ENCODE results near the gene SDK1. TPM values are rescaled to one million over a fixed set of nuclear protein-coding genes. Genes with fewer than 3 reads are reported as not detected.

The SDK1 gene
- total RNA-seq, 1 donor from 2014 or later: 0.34 TPM

DNA sequence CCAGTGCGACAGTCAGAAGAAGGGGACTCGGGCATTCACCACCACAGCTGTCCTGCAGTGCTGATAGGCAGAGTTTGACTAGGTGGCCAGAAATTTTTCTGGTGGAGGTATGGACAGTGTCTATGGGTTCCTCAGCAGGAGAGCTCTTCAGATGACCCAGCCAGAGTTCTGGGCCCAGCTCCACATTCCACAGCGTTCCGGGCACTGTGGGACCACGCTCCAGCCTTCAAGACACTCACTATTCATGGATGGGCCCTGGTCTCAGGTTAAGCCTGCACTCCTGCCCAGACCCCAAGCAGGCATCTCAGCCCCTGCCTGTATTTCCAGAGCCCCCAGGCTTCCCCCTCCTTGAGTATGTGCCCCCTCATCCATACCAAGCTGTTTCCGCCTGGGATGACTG lies 884.1 kb downstream of the SDK1 start:
- intact Hi-C loops (cut with micrococcal nuclease): no loop called here

DNA sequence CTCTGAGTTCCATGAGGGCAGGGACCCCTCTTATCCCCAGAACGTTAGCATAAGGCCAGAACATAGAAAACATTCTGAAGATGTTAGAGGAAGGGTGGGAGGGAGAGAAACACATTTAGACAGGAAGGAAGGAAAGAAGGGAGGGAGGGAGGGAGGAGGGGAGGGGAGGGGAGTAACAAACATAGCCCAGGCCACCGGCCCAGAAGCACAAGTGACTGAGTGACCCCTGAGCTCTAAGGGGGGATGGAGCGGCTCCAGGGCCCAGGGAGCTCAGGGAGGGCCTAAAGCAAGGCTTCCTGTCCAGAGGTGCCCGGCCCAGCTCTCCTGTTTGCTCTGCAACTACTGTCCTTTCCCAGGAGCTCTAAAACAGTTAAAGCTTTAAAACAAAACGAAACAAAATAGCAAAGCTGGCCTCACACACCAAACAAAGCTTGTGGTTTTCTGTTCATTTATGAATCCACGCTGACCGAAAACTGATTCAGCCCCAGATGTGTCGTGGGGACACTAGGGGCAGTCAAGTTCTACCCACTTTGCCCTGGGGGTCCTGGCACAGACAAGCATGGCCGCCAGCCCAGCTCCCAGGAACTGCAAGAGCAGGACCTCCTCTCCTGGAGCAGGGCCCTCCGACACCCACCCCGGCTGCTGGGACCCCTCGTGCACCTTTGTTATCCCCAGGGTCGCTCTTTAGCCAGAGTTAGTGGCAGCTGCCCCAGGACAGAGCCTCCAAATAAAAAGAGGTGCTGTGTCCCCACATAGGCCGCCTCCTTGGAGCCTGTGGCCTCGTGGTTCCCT lies 884.9 kb downstream of the SDK1 start:
- intact Hi-C loops (cut with micrococcal nuclease): no loop called here

DNA sequence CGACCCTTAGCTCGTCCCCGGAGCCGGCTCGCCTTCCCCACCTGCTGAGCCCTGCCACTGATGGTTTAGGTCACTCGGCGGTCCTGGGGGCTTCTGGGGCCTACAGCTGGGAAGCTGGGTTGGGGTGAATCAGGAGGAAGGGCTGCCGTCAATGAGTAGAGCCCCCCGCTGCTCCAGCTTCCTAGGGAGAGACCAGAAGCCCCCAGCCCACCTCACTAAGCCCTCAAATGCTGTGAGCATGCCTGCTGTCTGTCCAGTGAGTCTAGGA lies 885.4 kb downstream of the SDK1 start:
- intact Hi-C loops (cut with micrococcal nuclease): no loop called here

DNA sequence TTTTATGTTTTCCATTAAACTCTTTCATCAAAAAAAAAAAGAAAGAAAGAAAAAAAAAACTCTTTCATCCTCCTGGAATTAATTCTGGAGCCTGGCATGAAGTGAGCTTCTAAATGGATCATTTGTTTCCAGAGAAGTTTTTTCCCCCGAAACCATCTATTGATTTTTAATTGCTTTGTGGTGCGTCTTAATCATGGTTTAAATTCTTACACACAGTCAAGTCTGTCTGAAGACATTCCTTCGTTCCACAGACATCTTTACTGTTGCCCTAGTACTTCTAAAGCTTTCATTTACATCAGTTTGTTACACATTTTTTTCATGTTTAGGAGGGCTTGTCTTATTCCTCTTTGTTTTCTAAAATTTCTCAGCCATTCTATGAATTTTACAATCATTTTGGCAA lies 887.6 kb downstream of the SDK1 start:
- intact Hi-C loops (cut with micrococcal nuclease): no loop called here

DNA sequence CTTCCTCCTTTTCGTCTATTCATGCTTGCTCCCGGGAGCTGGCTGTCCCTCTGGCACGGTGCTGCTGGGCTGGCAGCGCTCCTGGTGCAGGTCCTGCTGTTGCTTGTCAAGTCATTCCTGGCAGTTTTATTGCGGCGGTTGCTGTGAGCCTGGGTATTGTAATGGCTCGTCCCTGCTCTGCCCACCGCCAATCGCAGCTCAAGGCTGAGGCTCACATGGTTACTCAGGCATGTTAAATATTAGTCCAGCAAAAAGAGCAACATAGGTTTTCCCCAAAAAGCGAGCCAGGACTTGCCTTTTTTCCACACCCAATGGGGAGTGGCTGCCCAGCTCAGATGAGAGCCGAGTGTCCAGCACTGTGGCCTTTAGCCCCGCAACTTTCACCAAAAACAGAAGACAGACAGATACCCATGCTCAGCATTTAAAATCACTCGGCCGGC lies 888.1 kb downstream of the SDK1 start:
- intact Hi-C loops (cut with micrococcal nuclease): no loop called here

DNA sequence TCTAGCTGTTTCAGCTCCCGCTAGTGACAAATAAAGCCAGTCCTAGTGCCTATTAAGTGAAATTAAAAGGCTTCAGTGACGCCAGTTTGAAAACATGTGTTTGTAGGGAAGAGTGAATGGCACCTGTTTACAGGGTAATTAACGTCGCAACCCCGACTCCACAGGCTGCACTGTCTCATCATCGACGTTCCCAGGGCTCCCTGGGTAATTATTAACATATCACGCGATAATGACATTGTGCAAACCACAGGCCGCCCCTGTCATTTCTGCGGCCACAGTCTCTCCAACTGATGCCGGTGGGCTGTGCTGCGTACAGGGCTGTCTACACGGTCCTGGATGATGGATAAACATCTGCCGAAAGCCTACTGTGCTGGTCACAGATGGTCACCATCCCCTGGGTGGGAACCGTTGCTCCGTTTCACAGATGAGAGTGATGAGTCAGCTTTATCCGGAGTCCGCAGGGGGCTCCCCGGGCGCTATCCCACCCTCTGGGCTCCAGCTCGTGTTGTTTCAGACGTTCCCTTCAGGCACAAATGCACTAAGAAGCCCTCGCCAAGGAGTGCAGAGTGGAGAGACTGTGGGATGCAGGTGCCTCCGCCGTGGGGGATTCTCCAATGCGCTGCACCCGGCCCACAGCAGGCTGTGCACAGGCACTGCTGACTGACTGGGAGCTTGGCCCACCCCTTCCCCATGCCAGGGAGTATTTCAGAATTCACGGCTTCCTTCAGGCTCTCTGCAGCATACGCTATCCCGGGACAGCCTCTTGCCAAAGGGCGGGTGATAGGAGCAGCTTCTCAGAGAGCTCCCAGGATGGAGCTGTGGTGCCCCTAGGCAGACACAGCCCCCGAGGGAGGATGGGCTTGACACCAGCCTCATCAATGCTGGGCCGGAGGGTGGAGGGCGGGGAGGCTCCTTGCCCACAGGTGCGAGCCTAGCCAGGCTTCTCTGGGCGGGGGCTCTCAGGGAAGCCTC lies 889.2 kb downstream of the SDK1 start:
- intact Hi-C loops (cut with micrococcal nuclease): no loop called here

DNA sequence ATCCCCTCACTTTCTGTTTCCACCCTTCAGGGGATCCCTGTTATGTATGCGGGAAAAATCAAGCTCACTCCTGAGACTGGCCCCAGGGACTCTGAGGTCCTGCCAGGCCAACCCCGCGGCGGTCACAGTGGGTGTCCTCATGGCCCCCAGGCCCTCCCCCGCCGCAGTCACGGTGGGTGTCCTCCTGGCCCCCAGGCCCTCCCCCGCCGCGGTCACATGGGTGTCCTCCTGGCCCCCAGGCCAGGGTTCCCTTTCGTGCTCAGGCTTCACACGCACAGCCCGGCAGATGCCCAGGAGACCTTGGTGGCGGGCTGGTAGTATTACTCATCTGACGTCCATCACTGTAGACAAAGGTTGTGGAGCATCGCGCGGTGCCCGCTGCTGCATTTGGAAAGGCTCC lies 890.0 kb downstream of the SDK1 start:
- intact Hi-C loops (cut with micrococcal nuclease): no loop called here

DNA sequence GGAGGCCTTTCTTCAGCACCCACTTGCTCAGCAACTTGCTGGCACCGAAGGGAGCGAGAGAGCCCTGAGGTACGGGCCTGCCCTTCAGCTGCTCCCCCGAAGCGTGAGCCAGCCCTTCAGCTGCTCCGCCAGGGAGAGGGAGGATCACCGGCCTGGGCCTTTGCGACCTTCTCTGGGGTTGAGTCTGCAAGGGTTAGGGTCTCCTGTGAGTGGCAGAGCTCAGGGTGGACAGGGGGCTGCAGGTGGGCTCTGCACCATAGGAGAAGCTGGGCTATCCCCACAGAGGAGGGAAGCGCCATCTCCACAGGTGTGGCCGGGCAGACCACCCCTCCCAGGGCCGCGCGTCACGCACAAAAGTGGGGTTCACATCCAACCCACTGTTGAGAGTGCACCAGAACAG lies 890.5 kb downstream of the SDK1 start:
- intact Hi-C loops (cut with micrococcal nuclease): no loop called here

DNA sequence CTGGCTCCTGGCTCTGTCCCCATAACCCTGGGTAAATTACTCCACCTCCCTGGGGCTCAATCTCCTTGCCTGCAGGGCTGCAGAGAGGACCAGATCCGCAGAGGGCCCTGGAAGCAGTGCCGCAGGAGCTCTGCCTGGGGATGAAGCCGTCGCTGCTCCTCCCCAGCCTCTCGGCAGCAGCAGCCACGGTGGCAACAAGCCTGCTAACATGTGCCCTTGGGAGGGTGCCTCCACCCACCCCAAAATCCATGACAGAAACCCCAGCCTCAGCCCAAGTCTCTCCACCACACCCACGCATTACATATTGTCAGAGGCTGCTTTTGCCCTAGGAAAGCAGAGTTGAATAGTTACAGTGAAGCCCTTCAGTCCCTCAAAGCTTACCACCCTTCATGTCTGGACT lies 894.6 kb downstream of the SDK1 start:
- intact Hi-C loops (cut with micrococcal nuclease): no loop called here

DNA sequence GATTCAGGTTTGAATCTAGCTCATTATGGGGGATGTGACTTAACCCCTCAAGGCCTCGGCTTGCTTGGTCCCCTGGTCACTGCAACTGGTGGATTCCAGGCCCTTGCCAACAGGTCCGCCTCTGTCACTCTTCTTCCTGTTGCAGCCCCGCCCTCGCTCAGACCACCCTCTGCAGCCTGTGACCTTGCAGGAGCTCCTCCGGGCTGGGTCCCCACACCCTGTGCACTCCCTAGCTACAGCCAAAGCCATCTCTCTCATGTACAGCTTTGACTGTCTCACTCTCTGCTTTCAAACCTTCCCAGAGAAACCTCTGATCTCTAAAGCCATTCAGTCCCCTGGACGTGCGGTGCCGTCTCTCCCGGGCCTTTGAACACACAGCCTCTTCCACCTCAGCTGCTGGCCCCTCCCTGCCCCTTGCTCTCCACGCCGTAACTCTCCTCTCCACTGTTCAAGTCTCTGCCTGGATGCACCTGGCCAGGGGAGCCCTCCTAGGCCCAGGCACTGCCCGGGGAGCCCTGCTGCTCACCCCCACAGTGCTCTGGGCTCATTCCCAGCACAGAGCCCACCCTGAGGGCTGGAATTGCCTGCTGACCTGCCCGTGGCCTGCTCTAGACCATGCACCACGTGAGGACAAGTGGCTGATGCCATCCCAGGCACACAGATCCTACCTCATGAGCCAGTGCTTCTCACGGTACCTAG lies 895.2 kb downstream of the SDK1 start:
- intact Hi-C loops (cut with micrococcal nuclease): no loop called here

DNA sequence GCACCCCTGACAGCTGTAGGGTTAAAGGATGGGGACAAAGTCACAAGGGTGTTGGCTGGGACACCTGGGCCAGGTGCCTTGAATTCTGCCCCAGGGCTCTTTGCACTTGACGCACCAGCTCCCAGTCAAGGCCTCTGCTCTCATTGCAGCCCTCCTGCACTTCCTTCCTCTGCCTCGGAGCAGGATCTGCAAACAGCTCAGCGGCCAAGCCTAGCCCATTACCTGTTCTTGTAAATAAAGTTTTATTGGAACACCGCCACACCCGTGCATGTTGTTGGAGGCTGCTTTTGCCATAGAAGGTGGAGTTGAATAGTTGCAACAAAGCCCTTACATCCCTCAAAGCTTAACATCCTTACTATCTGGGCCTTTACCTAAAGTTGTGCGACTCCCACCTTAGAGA lies 897.2 kb downstream of the SDK1 start:
- intact Hi-C loops (cut with micrococcal nuclease): no loop called here

DNA sequence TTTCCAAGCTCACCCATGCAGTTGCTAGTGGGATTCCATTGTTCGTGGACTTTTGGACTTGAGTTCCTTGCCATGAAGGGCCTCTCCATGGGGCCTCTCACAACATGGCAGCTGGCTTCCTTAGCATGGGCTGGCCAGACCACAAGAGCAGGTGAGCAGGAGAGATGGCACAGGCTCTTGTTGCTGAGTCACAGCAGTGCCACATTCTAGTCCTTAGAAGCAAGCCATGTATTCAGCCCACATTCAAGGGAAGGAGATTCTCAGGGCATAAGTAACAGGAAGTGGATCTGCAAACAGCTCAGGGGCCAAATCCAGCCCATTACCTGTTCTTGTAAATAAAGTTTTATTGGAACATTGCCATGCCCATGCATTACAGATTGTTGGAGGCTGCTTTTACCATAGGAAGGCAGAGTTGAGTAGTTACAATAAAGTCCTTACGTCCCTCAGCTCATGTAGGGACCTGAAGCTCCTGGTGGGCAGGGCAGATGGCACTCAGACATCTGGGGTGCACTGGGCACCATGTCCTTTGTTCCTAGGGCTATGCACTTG lies 899.6 kb downstream of the SDK1 start:
- intact Hi-C loops (cut with micrococcal nuclease): no loop called here

DNA sequence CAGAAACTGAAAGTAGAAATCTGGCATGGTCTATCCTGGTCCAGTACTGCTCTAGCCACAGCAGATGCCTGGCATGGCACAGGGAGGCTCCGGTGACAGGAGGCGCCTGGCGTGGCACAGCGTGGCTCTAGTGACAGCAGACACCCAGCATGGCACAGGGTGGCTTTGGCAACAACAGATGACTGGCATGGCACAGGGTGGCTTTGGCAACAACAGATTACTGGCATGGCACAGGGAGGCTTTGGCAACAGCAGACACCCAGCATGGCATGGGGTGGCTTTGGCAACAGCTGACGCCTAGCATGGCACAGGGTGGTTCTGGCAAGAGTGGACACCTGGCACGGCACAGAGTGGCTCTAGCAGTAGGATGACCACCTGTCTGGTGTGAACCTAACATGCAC lies 900.5 kb downstream of the SDK1 start:
- intact Hi-C loops (cut with micrococcal nuclease): no loop called here

DNA sequence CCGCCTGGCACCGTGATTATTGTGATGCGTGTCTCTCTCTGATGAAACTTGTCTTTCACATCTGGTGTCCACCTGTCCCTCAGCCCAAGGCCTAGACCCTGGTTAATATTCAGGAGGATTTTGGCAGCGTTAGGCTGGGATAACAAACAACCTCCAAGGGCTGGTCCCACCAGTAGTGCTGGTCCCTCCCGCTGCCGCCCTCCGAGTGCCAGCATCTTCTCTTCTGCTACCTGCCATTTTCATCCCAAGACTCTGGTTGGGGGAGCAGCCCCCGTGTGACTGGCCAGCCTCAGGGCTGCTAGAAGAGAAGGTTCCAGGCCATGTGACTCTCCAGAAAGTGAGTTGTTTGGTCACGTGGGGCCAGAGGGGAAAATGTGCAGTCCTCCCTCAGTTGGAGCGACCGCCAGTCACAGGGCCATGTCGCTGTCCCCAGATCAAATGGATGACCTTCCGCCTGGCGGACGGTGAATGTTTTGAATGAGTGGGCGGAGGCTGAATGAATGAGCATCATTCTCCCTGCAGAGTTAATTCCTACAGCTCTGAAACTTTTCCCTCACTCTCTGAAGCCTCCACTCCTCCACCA lies 901.2 kb downstream of the SDK1 start:
- intact Hi-C loops (cut with micrococcal nuclease): no loop called here

DNA sequence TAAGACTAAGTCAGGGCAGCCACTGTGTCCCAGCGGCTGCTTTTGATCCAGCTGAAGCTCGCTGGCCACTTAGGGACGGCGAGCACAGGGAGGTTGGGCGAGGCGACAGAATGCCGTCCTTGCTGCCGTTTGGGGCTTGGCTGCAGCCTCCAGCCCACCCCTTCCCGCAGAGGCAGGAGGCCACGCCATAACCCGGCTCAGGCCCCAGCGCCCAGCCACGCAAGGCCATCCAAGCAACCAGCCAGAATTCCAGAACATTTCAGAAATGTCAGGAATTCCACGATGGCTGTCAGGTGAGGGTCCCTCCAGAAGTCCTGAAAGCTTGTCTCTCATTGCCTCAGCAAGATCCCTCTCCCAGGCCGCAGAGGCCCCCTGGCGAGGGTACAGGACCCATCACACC lies 901.9 kb downstream of the SDK1 start:
- intact Hi-C loops (cut with micrococcal nuclease): no loop called here

DNA sequence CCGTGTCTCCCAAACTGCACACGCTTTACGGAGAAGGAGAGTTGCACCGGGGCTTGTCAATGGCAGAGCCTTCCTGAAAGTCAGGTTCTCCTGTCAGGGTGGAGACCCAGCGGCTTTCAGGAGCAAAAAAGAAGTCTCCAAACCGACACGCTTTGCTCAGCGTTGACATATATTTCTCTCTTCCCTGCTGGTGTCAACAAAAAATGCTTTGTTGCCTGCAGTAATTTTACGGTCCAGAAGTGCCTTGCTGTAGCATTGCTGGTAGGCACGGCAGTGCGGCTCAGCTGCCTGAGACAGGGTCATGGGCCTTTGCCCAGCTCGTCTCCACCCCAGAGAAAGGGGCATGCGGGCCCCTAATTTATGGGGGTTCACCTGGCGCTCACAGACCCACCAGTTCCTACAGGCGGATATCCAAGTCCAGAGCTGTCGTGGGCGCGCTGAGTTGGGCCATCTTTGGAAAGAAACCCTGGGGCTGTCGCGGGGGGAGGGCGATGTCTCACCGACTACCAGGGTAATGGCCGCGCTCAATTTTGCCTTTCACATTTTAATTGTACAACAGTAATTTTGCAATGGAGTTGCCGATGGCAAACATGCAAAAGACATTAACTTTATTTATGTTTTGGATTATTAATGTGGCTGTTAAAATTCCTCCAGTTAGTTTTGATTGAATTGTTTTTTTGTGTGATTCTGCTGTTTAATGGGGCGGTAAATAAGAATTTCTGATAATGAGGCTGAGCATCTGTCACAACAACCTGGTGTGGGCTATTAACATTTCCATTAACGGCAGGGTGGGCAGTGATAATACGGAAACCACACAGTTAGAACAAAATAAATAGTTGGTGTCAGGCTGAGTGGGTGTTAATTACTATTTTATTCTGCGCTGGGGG lies 902.8 kb downstream of the SDK1 start:
- intact Hi-C loops (cut with micrococcal nuclease): no loop called here

DNA sequence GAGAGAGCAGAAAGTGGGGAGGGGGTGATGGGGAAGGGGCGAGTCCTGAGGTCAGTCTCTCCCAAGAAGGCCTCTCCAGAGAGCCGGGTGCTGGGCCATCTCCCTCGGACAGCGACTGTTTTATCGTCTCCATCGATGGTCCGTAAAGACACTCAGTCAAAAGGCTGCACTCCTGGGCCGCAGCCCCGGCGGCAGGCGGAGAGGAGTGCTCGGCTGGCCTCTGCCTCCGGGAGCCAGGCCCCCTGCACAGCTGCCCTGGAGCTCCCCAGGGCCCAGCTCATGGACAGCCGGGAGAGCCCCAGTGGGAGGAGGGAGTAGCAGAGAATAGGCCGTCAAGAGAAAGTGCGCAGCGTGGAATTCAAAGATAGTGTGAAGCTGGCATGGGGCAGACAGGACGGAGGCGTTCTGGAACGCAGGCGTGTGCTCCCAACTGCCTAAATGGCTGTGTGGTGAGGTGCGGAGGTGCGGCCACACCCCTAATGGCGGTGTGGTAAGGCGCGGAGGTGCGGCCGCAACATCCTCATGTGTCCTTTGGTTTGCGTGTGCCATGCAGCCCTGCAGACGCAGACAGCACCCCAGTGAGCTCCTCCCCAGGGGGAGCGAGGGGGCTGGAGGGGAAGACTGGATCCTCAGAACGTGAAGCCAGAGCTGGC lies 903.6 kb downstream of the SDK1 start:
- intact Hi-C loops (cut with micrococcal nuclease): no loop called here

DNA sequence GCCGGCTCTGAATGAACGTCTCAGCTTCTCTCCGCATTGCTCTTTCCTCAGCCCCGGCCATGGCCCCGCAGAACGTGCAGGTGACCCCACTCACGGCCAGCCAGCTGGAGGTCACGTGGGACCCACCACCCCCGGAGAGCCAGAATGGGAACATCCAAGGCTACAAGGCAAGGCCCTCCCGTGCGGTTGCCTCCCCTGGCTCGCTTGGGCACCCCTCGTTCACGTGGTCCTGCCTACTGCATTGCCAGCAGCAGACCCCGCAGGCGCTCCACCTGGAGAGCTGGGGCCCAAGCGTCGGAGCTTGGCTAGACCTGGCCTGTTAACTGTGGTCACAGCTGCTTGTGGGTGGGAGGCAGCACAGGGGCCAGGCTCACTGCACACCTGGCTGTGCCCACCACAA lies 904.8 kb downstream of the SDK1 start:
- intact Hi-C loops (cut with micrococcal nuclease): no loop called here

DNA sequence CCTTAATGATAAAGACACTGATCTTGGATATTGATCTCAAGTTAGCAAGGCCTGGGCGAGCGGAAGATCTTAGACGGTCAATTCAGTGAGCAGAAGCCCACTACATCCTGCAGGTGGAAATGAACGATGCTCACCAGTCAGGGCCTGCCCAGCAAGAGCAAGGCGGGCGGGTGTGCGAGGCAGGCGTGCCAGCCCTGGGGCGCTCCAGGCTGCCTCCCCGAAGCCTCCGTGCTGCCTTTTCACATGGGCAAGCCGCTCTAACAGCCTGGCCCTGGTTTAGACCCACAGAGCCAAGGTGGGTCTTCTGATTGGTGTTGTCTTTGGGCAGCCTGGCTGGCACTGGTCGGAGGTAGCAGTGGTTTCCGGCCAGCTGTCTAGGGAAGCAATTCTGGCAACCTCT lies 906.0 kb downstream of the SDK1 start:
- intact Hi-C loops (cut with micrococcal nuclease): no loop called here

DNA sequence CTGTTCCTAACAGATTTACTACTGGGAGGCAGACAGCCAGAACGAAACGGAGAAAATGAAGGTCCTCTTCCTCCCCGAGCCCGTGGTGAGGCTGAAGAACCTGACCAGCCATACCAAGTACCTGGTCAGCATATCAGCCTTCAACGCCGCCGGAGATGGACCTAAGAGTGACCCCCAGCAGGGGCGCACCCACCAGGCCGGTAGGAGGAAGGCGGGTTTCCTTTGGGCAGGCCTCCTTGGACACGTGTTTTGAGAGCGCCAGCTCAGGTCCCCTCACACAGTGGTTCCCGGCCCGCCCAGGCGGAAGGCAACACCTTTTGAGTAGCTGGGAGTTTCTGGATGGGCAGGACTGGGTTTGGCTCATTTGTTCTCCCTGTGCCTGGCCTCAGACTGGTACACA lies 907.0 kb downstream of the SDK1 start:
- intact Hi-C loops (cut with micrococcal nuclease): no loop called here
